Endothelial cell of umbilical vein (primary cell): ENCODE data around the gene GRM4. TPM values are rescaled to one million over a fixed set of nuclear protein-coding genes. Genes with fewer than 3 reads are reported as not detected.

Experiments
- BruUV-seq: library from RNA; stranded (reverse); fragments of 400-500 nt; replicated peaks from 2 replicates; lab custom pipeline; 2021; lab: Mats Ljungman, UMichigan
- CTCF ChIA-PET: fragments of 300-600, 350-600 bp; sonication (Branson Sonifier 250); formaldehyde crosslinking; loops from one replicate; lab custom pipeline; 2021; ENCODE audit warnings: antibody characterized with exemption, inconsistent platforms; lab: Charles Lee
- POLR2A ChIA-PET: fragments of 300-600, 350-600 bp; sonication (Branson Sonifier 250); formaldehyde crosslinking; loops from one replicate; lab custom pipeline; 2021; ENCODE audit warnings: antibody characterized with exemption, inconsistent platforms; lab: Charles Lee
- DNase-seq: peaks from one replicate; pipeline ENCODE4 v3.0.0-alpha.2; 2011; ENCODE audit warnings: low read depth, low spot score
- FAIRE-seq: peaks from 2 replicates; lab custom pipeline; 2011; peaks lifted over from hg19 to GRCh38; lab: Jason Lieb, UNC
- H2AFZ ChIP-seq: 2 replicates; pipeline ENCODE4 v1.6.0; 2012; ENCODE audit warnings: low read depth, low read length, control low read depth, inconsistent platforms
- H3K27ac ChIP-seq: 2 replicates; pipeline ENCODE4 v1.5.1; 2011; ENCODE audit warnings: low read depth, mild to moderate bottlenecking, control low read depth, low read length, moderate library complexity; ENCODE audit not compliant: insufficient read depth
- H3K27me3 ChIP-seq, 2 experiments: 2 replicates each; pipeline versions ENCODE4 v1.6.0 to v1.6.1; 2011; ENCODE audit warnings: low read length in 2 of 2, mixed read lengths in 1 of 2; ENCODE audit not compliant: control insufficient read depth in 2 of 2, insufficient read depth in 2 of 2
- H3K36me3 ChIP-seq, 2 experiments: 2 replicates in 1 of 2; 3 replicates in 1 of 2; pipeline ENCODE4 v1.5.1; 2011; ENCODE audit warnings: low read length in 2 of 2, mild to moderate bottlenecking in 1 of 2, moderate library complexity in 1 of 2; ENCODE audit not compliant: control insufficient read depth in 2 of 2, insufficient read depth in 2 of 2; ENCODE audit errors: extremely low read depth in 1 of 2
- H3K4me1 ChIP-seq: 3 replicates; pipeline ENCODE4 v1.5.1; 2011; ENCODE audit warnings: mild to moderate bottlenecking, low read length; ENCODE audit not compliant: control insufficient read depth, insufficient read depth; ENCODE audit errors: extremely low read depth
- H3K4me2 ChIP-seq: 2 replicates; pipeline ENCODE4 v1.6.1; 2011; ENCODE audit warnings: low read length, control low read depth, mixed read lengths; ENCODE audit not compliant: insufficient read depth
- H3K4me3 ChIP-seq, 3 experiments: fragments of 200-600 bp in 1 of 3; sonication (generic), shearing (Covaris generic) in 1 of 3; replicated peaks in 1 of 3; 2 replicates each; pipeline ENCODE4 v1.5.1; 2011 to 2016; ENCODE audit warnings: control low read depth in 3 of 3, low read length in 3 of 3, mild to moderate bottlenecking in 2 of 3, inconsistent platforms in 1 of 3, low read depth in 1 of 3, moderate library complexity in 1 of 3; ENCODE audit not compliant: insufficient read depth in 1 of 3
- H3K79me2 ChIP-seq: 2 replicates; pipeline ENCODE4 v1.6.0; 2012; ENCODE audit warnings: low read length, inconsistent platforms; ENCODE audit not compliant: control insufficient read depth, insufficient read depth
- H3K9ac ChIP-seq: replicated peaks from 2 replicates; pipeline ENCODE3; 2011; ENCODE audit warnings: low read length, control low read depth; ENCODE audit not compliant: insufficient read depth; ENCODE audit errors: extremely low read depth
- H3K9me1 ChIP-seq: replicated peaks from 3 replicates; pipeline ENCODE4 v1.6.0; 2011; ENCODE audit warnings: mild to moderate bottlenecking, low read length; ENCODE audit not compliant: control insufficient read depth, insufficient read depth; ENCODE audit errors: extremely low read depth
- H3K9me3 ChIP-seq: replicated peaks from 2 replicates; pipeline ENCODE4 v1.5.1; 2012; ENCODE audit warnings: low read length, inconsistent platforms; ENCODE audit not compliant: control insufficient read depth, insufficient read depth
- H4K20me1 ChIP-seq: replicated peaks from 2 replicates; pipeline ENCODE3; 2011; ENCODE audit warnings: mild to moderate bottlenecking, low read length; ENCODE audit not compliant: control insufficient read depth, insufficient read depth; ENCODE audit errors: extremely low read depth
- EZH2 ChIP-seq: IDR thresholded peaks from 2 replicates; pipeline ENCODE4 v1.6.1; 2012; ENCODE audit warnings: borderline replicate concordance, low read depth, mild to moderate bottlenecking, moderate library complexity, low read length, inconsistent platforms; ENCODE audit not compliant: severe bottlenecking
- FOS ChIP-seq: IDR thresholded peaks from 2 replicates; pipeline ENCODE4 v1.6.1; 2011; ENCODE audit warnings: mild to moderate bottlenecking, low read length, moderate library complexity, borderline replicate concordance; ENCODE audit not compliant: insufficient read depth
- GATA2 ChIP-seq: IDR thresholded peaks from 2 replicates; pipeline ENCODE4 v1.7.0; 2011; ENCODE audit warnings: low read depth, mild to moderate bottlenecking, moderate library complexity, mixed read lengths, low read length; ENCODE audit not compliant: insufficient read length, insufficient read depth
- JUN ChIP-seq: IDR thresholded peaks from 2 replicates; pipeline ENCODE4 v1.6.1; 2011; ENCODE audit warnings: borderline replicate concordance, low read depth; ENCODE audit not compliant: insufficient read length, insufficient read depth
- MYC ChIP-seq: IDR thresholded peaks from one replicate; pipeline ENCODE4 v1.6.1; 2011; ENCODE audit warnings: mild to moderate bottlenecking, low read depth, low read length
- POLR2A ChIP-seq: IDR thresholded peaks from 2 replicates; pipeline ENCODE4 v1.6.1; 2012; ENCODE audit warnings: low read depth, mild to moderate bottlenecking, control low read depth, low read length
- POLR2AphosphoS5 ChIP-seq: IDR thresholded peaks from 2 replicates; pipeline ENCODE4 v1.6.1; 2012; ENCODE audit warnings: low read depth, mild to moderate bottlenecking, control low read depth, low read length, moderate library complexity; ENCODE audit not compliant: insufficient read depth
- dilution Hi-C: fragments of 300-500 bp; cut with MboI; formaldehyde crosslinking; loops from one replicate; pipeline ENCODE4 v1.15.0; 2019; ENCODE audit warnings: low sequenced_read_pairs; ENCODE audit not compliant: extremely low pct_ligation_motif_present
- intact Hi-C: fragments of 100-400 bp; cut with micrococcal nuclease; formaldehyde crosslinking; loops from one replicate; pipeline ENCODE4 v1.10.0; 2022
- polyA plus RNA-seq, 4 experiments: library from polyadenylated mRNA; depleted of rRNA in 3 of 4; stranded (reverse) in 3 of 4; unstranded in 1 of 4; fragments of >200 nt; gene quantifications; 2 replicates each; pipeline versions ENCODE4 v1.2.1 to v1.2.3, GENCODE V29; 2011 to 2012; ENCODE audit warnings: missing spikeins in 1 of 4
- total RNA-seq: library from RNA; stranded (reverse); gene quantifications from 2 replicates; pipeline ENCODE4 v1.2.3, GENCODE V29; 2021
- TF ChIP-seq, protein P1 (sequence below): IDR thresholded peaks from 2 replicates; pipeline ENCODE4 v1.6.1; 2011; ENCODE audit not compliant: insufficient read depth, insufficient read length
- TF ChIP-seq, protein P2 (sequence below), 2 donors: IDR thresholded peaks; 1 replicate in 1 of 2; 2 replicates in 1 of 2; pipeline ENCODE4 v1.5.1; 2011; ENCODE audit warnings: low read length in 2 of 2, mild to moderate bottlenecking in 2 of 2, moderate library complexity in 2 of 2, control low read depth in 1 of 2, inconsistent platforms in 1 of 2, low read depth in 1 of 2; ENCODE audit not compliant: insufficient read depth in 1 of 2; ENCODE audit errors: extremely low read depth in 1 of 2

Gene GRM4
- total and polyA plus RNA-seq, 2 donors (not counting 3 experiments of a cell fraction or from before 2014, with no cell fraction given), result 0.03 TPM; not detected in 1

GRCh38 chr6:33992191-33992590 lies 153.7 kb downstream of the GRM4 start:
- ChIA-PET POLR2A (no interaction called here), CTCF (no interaction called here)
- no peak for FAIRE-seq

More at GRCh38 chr6:33992191-33992590, 153.7 kb downstream of the GRM4 start:
- intact Hi-C loops, result no loop called here
- H3K79me2 ChIP-seq, result no peaks in the 10 kb centered on the region
- no peak overlapping the region for H3K27ac ChIP-seq
- peaks cover 2 to 9% of the 10 kb centered on the region in 2 experiments for H3K27me3 ChIP-seq
- TF ChIP-seq GATA2, result no peak
- no peak for TF ChIP-seq FOS
- TF ChIP-seq EZH2, result no peak
- TF ChIP-seq JUN, result no peak
- no peak for TF ChIP-seq POLR2AphosphoS5
- TF ChIP-seq, protein P1, sequence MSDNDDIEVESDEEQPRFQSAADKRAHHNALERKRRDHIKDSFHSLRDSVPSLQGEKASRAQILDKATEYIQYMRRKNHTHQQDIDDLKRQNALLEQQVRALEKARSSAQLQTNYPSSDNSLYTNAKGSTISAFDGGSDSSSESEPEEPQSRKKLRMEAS, result no peak
- TF ChIP-seq POLR2A, result no peak
- TF ChIP-seq MYC, result no peak
- TF ChIP-seq, protein P2, sequence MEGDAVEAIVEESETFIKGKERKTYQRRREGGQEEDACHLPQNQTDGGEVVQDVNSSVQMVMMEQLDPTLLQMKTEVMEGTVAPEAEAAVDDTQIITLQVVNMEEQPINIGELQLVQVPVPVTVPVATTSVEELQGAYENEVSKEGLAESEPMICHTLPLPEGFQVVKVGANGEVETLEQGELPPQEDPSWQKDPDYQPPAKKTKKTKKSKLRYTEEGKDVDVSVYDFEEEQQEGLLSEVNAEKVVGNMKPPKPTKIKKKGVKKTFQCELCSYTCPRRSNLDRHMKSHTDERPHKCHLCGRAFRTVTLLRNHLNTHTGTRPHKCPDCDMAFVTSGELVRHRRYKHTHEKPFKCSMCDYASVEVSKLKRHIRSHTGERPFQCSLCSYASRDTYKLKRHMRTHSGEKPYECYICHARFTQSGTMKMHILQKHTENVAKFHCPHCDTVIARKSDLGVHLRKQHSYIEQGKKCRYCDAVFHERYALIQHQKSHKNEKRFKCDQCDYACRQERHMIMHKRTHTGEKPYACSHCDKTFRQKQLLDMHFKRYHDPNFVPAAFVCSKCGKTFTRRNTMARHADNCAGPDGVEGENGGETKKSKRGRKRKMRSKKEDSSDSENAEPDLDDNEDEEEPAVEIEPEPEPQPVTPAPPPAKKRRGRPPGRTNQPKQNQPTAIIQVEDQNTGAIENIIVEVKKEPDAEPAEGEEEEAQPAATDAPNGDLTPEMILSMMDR (IDR thresholded peaks at IDR 0.05; ENCODE audit: extremely low read depth in 1 of 2, insufficient read depth in 1 of 2, low read depth in 1 of 2, low read length in 2 of 2), result no peak
- no peaks in the 10 kb centered on the region for H3K4me1 ChIP-seq
- H2AFZ ChIP-seq, result no peak overlapping the region
- no TSS peak for BruUV-seq
- no peaks in the 10 kb centered on the region for H3K36me3 ChIP-seq
- no peaks in the 10 kb centered on the region for H4K20me1 ChIP-seq
- H3K4me3 ChIP-seq, result no peak overlapping the region
- no peak overlapping the region for H3K4me2 ChIP-seq
- DNase-seq, result no peak
- dilution Hi-C loops, result no loop called here
- H3K9me3 ChIP-seq, result no peaks in the 10 kb centered on the region
- no peaks in the 10 kb centered on the region for H3K9me1 ChIP-seq
- no peak overlapping the region for H3K9ac ChIP-seq
